NCI-H524 (cell line): ENCODE results near the gene FGB.
"Not testable (repeated sequence)": the region's sequence is repeated elsewhere in the genome, so short reads cannot be mapped to it uniquely, and the experiment has no call there.

Source experiments
- DNase-seq, 2 experiments: peaks; one replicate each; lab custom pipeline; 2025; lab: John Stamatoyannopoulos, UW

FGB gene

GRCh38 chr4:154566639-154567204 lies 3.9 kb downstream of the FGB start:
- no peak for DNase-seq

GRCh38 chr4:154569028-154569427 lies 6.2 kb downstream of the FGB start:
- no peak for DNase-seq

- no peak for DNase-seq
These were observed 6.8 kb downstream of the FGB start for GRCh38 chr4:154569584-154569983.

- no peak for DNase-seq
These were observed 10.5 kb downstream of the FGB start for GRCh38 chr4:154573190-154573870.

- no peak for DNase-seq
These were observed 11.5 kb downstream of the FGB start for GRCh38 chr4:154574311-154574710.

- DNase-seq, result no peak
These were observed 14.5 kb downstream of the FGB start for GRCh38 chr4:154577324-154577723.

GRCh38 chr4:154578919-154579318 lies 16.1 kb downstream of the FGB start:
- DNase-seq, result no peak

GRCh38 chr4:154579927-154580326 lies 17.1 kb downstream of the FGB start:
- DNase-seq, result no peak

GRCh38 chr4:154582723-154583122 lies 19.9 kb downstream of the FGB start:
- DNase-seq, result no peak

GRCh38 chr4:154583230-154583629 lies 20.4 kb downstream of the FGB start:
- no peak for DNase-seq

GRCh38 chr4:154583677-154584076 lies 20.9 kb downstream of the FGB start:
- no peak for DNase-seq

GRCh38 chr4:154584259-154584658 lies 21.4 kb downstream of the FGB start:
- no peak for DNase-seq

GRCh38 chr4:154585369-154586018 lies 22.7 kb downstream of the FGB start:
- no peak for DNase-seq

- no peak for DNase-seq
These were observed 23.7 kb downstream of the FGB start for GRCh38 chr4:154586296-154587033.

- DNase-seq, result no peak
These were observed 25.4 kb downstream of the FGB start for GRCh38 chr4:154588198-154588597.

GRCh38 chr4:154589296-154590197 lies 26.7 kb downstream of the FGB start:
- no peak for DNase-seq

GRCh38 chr4:154590329-154591006 lies 27.7 kb downstream of the FGB start, which contains the start of gene FGA:
Gene FGA (minus strand): TSS chr4:154590742. CDS start chr4:154590687, 55 bp downstream.
- no peak for DNase-seq

GRCh38 chr4:154591890-154592289 lies 29.1 kb downstream of the FGB start:
- DNase-seq, result no peak

- DNase-seq, result no peak
These were observed 31.1 kb downstream of the FGB start for GRCh38 chr4:154593868-154594267.

GRCh38 chr4:154594343-154594742 lies 31.5 kb downstream of the FGB start:
- not testable (repeated sequence) for DNase-seq

- DNase-seq, result no peak
These were observed 33.0 kb downstream of the FGB start for GRCh38 chr4:154595807-154596206.
